ENCODE measurements around the gene INS. TPM values are rescaled to one million over a fixed set of nuclear protein-coding genes. Genes with fewer than 3 reads are reported as not detected.

The INS gene
- total RNA-seq, 2 donors from 2014 or later, result not detected

GRCh38 chr11:2121227-2122130 is 39.5 kb downstream of the INS start:
- Histone ChIP-seq H3K27ac (ENCODE audit: low read depth, low read length) (no peak overlapping the region), H3K9ac (ENCODE audit: extremely low read depth, low read length, poor library complexity, severe bottlenecking) (no peak overlapping the region), H3K9me3 (ENCODE audit: control insufficient read depth, low read length) (peaks cover 4% of the 10 kb centered on the region), H3K27me3 (ENCODE audit: control insufficient read depth, insufficient read depth, low read length, poor library complexity, severe bottlenecking) (no peaks in the 10 kb centered on the region), H3K36me3 (ENCODE audit: control insufficient read depth, insufficient read depth, low read length) (no peaks in the 10 kb centered on the region), H3K4me3 (ENCODE audit: low read length) (no peak overlapping the region), H3K4me1 (ENCODE audit: control insufficient read depth, insufficient read depth, low read length) (peaks cover 7% of the 10 kb centered on the region)
- Mint-ChIP-seq H3K27me3 (ENCODE audit: insufficient read depth) (peaks cover 20% of the 10 kb centered on the region), H3K9me3 (peaks cover 20% of the 10 kb centered on the region), H3K36me3 (ENCODE audit: low read depth) (peaks cover 2% of the 10 kb centered on the region), H3K4me1 (peaks cover 6% of the 10 kb centered on the region), H3K4me3 (no peak overlapping the region), H3K27ac (no peak overlapping the region)
- WGBS, 2 experiments (ENCODE audit: insufficient coverage in 1 of 2, insufficient read length in 1 of 2), result 93 to 94% methylated on average over 15 to 21 of the region's 21 CpGs
- no peak for TF ChIP-seq CTCF (conservative IDR thresholded peaks at IDR 0.05)
- DNase-seq, result no peak

GRCh38 chr11:2120359-2121100 is 40.5 kb downstream of the INS start:
- WGBS, 2 experiments (ENCODE audit: insufficient coverage in 1 of 2, insufficient read length in 1 of 2), result 72 to 77% methylated on average over 8 to 23 of the region's 23 CpGs
- no peak overlapping the region for H3K4me3 ChIP-seq (ENCODE audit: low read length)
- H3K9me3 ChIP-seq (ENCODE audit: control insufficient read depth, low read length), result peaks cover 4% of the 10 kb centered on the region
- Mint-ChIP-seq H3K4me3 (no peak overlapping the region), H3K36me3 (ENCODE audit: low read depth) (peaks cover 2% of the 10 kb centered on the region), H3K27me3 (ENCODE audit: insufficient read depth) (peaks cover 26% of the 10 kb centered on the region), H3K27ac (no peak overlapping the region), H3K9me3 (peaks cover 29% of the 10 kb centered on the region), H3K4me1 (peaks cover 6% of the 10 kb centered on the region)
- H3K27me3 ChIP-seq (ENCODE audit: control insufficient read depth, insufficient read depth, low read length, poor library complexity, severe bottlenecking), result no peaks in the 10 kb centered on the region
- no peaks in the 10 kb centered on the region for H3K36me3 ChIP-seq (ENCODE audit: control insufficient read depth, insufficient read depth, low read length)
- TF ChIP-seq CTCF (conservative IDR thresholded peaks at IDR 0.05), result peak; percentile 32
- no peak overlapping the region for H3K27ac ChIP-seq (ENCODE audit: low read depth, low read length)
- no peak for DNase-seq
- no peak overlapping the region for H3K9ac ChIP-seq (ENCODE audit: extremely low read depth, low read length, poor library complexity, severe bottlenecking)
- peaks cover 7% of the 10 kb centered on the region for H3K4me1 ChIP-seq (ENCODE audit: control insufficient read depth, insufficient read depth, low read length)

- no peaks in the 10 kb centered on the region for H3K27me3 ChIP-seq (ENCODE audit: control insufficient read depth, insufficient read depth, low read length, poor library complexity, severe bottlenecking)
- H3K27me3 Mint-ChIP-seq (ENCODE audit: insufficient read depth), result peaks cover 20% of the 10 kb centered on the region
- peaks cover 2% of the 10 kb centered on the region for H3K36me3 Mint-ChIP-seq (ENCODE audit: low read depth)
- H3K9me3 Mint-ChIP-seq, result peaks cover 29% of the 10 kb centered on the region
- no peak overlapping the region for H3K4me3 ChIP-seq (ENCODE audit: low read length)
- H3K9ac ChIP-seq (ENCODE audit: extremely low read depth, low read length, poor library complexity, severe bottlenecking), result no peak overlapping the region
- H3K9me3 ChIP-seq (ENCODE audit: control insufficient read depth, low read length), result peaks cover 4% of the 10 kb centered on the region
- peaks cover 7% of the 10 kb centered on the region for H3K4me1 ChIP-seq (ENCODE audit: control insufficient read depth, insufficient read depth, low read length)
- H3K4me3 Mint-ChIP-seq, result no peak overlapping the region
- no peak overlapping the region for H3K27ac ChIP-seq (ENCODE audit: low read depth, low read length)
- no peak for TF ChIP-seq CTCF (conservative IDR thresholded peaks at IDR 0.05)
- no peak overlapping the region for H3K27ac Mint-ChIP-seq
- WGBS, 2 experiments (ENCODE audit: insufficient coverage in 1 of 2, insufficient read length in 1 of 2), result 72 to 73% methylated on average over 1 to 2 of the region's 4 CpGs
- no peak for DNase-seq
- H3K36me3 ChIP-seq (ENCODE audit: control insufficient read depth, insufficient read depth, low read length), result no peaks in the 10 kb centered on the region
- H3K4me1 Mint-ChIP-seq, result peaks cover 6% of the 10 kb centered on the region
These were observed 42.3 kb downstream of the INS start for GRCh38 chr11:2118677-2119076.

Measured in endodermal cell (in vitro differentiated cells).